Raji (cell line): Measurements from ENCODE around the gene SYNGR2.

Experiments used
- POLR2A ChIP-seq: IDR thresholded peaks from 2 replicates; pipeline ENCODE4 v1.6.1; 2011; ENCODE audit warnings: low read depth, low read length, control low read depth; ENCODE audit not compliant: insufficient read depth

SYNGR2 gene

DNA sequence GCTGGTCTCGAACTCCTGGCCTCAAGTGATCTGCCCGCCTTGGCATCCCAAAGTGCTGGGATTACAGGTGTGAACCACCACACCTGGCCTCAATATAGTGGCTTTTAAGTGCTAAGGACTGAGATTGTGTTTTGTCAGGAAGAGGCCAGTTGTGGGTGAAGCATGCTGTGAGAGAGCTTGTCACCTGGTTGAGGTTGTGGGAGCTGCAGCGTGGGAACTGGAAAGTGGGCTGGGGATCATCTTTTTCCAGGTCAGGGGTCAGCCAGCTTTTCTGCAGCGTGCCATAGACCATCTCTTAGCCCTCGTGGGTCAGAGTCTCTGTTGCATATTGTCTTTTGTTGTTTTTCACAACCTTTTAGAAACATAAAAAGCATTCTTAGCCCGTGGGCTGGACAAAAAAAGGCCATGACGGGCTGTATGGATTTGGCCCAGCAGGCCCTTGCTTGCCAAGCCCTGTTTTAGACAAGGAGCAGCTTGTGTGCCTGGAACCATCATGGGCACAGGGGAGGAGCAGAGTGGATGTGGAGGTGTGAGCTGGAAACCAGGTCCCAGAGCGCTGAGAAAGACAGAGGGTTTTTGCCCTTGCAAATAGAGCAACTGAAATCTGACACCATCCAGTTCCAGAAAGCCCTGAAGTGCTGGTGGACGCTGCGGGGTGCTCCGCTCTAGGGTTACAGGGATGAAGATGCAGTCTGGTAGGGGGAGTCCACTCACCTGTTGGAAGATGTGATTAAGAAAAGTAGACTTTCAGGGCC, 51.2 kb downstream of the SYNGR2 start:
- TF ChIP-seq POLR2A: no peak
